Peyer's patch (tissue), 4 donors: ENCODE results near the gene SEC22A.

Experiments used
- CTCF ChIP-seq, 6 experiments: fragments of 450-650 bp in 4 of 6; fragments of 200-600 bp in 2 of 6; sonication (generic) in 1 of 6; IDR thresholded peaks; one replicate each; pipeline ENCODE4 v1.5.1; 2017 to 2019; ENCODE audit warnings: antibody characterized with exemption in 6 of 6, mild to moderate bottlenecking in 3 of 6, moderate library complexity in 1 of 6
- POLR2A ChIP-seq, 2 donors: fragments of 450-650 bp; IDR thresholded peaks; one replicate each; pipeline ENCODE4 v1.5.1; 2017; ENCODE audit warnings: antibody characterized with exemption in 2 of 2, mild to moderate bottlenecking in 2 of 2, moderate library complexity in 2 of 2

- TF ChIP-seq POLR2A (IDR thresholded peaks at IDR 0.05) (no peak), CTCF (IDR thresholded peaks at IDR 0.05) (no peak)
Measured at GRCh38 chr3:123218990-123219389, 17.2 kb downstream of the SEC22A start.
